ENCODE measurements around the gene KIR3DL3. TPM values are rescaled to one million over a fixed set of nuclear protein-coding genes. Genes with fewer than 3 reads are reported as not detected.
"Not testable (repeated sequence)": the region's sequence is repeated elsewhere in the genome, so short reads cannot be mapped to it uniquely, and the experiment has no call there.

KIR3DL3 gene
- total RNA-seq, 2 experiments from 2014 or later: not detected

GRCh38 chr19:54739587-54740497 is 15.6 kb downstream of the KIR3DL3 start:
- Mint-ChIP-seq H3K4me1 (ENCODE audit: low read depth) (no peaks in the 10 kb centered on the region), H3K27me3 (peaks cover 2% of the 10 kb centered on the region), H3K27ac (no peak overlapping the region), H3K9me3 (no peaks in the 10 kb centered on the region), H3K4me3 (no peak overlapping the region), H3K36me3 (no peaks in the 10 kb centered on the region)
- POLR2A ChIA-PET: no interaction called here
- CTCF ChIA-PET: no interaction called here
- no peak for DNase-seq
- intact Hi-C loops (cut with micrococcal nuclease): no loop called here

GRCh38 chr19:54741950-54742349 is 17.7 kb downstream of the KIR3DL3 start:
- POLR2A ChIA-PET; DNase-seq; H3K4me1 Mint-ChIP-seq (ENCODE audit: low read depth); H3K27ac Mint-ChIP-seq; H3K36me3 Mint-ChIP-seq; H3K27me3 Mint-ChIP-seq; H3K4me3 Mint-ChIP-seq; intact Hi-C loops (cut with micrococcal nuclease); CTCF ChIA-PET; H3K9me3 Mint-ChIP-seq: not testable (repeated sequence)

GRCh38 chr19:54744080-54744479 is 19.8 kb downstream of the KIR3DL3 start:
- DNase-seq; H3K27me3 Mint-ChIP-seq; H3K27ac Mint-ChIP-seq; CTCF ChIA-PET; intact Hi-C loops (cut with micrococcal nuclease); H3K9me3 Mint-ChIP-seq; POLR2A ChIA-PET; H3K4me3 Mint-ChIP-seq; H3K36me3 Mint-ChIP-seq; H3K4me1 Mint-ChIP-seq (ENCODE audit: low read depth): not testable (repeated sequence)

GRCh38 chr19:54747614-54748322 is 23.5 kb downstream of the KIR3DL3 start:
- CTCF ChIA-PET; intact Hi-C loops (cut with micrococcal nuclease); H3K27me3 Mint-ChIP-seq; H3K4me1 Mint-ChIP-seq (ENCODE audit: low read depth); H3K4me3 Mint-ChIP-seq; DNase-seq; H3K36me3 Mint-ChIP-seq; POLR2A ChIA-PET; H3K9me3 Mint-ChIP-seq; H3K27ac Mint-ChIP-seq: not testable (repeated sequence)

GRCh38 chr19:54750276-54750675 is 26.0 kb downstream of the KIR3DL3 start:
- H3K27ac Mint-ChIP-seq; H3K36me3 Mint-ChIP-seq; H3K27me3 Mint-ChIP-seq; POLR2A ChIA-PET; H3K4me1 Mint-ChIP-seq (ENCODE audit: low read depth); DNase-seq; intact Hi-C loops (cut with micrococcal nuclease); H3K4me3 Mint-ChIP-seq; H3K9me3 Mint-ChIP-seq; CTCF ChIA-PET: not testable (repeated sequence)

- H3K4me3 Mint-ChIP-seq; H3K9me3 Mint-ChIP-seq; H3K27ac Mint-ChIP-seq; H3K27me3 Mint-ChIP-seq; DNase-seq; intact Hi-C loops (cut with micrococcal nuclease); H3K4me1 Mint-ChIP-seq (ENCODE audit: low read depth); POLR2A ChIA-PET; H3K36me3 Mint-ChIP-seq: not testable (repeated sequence)
- CTCF ChIA-PET: interaction anchor here (0.6 kb wide), 1 partner anchor 198 kb away, joined by 3 read pairs; no protein-coding TSS in a partner anchor
Observed at GRCh38 chr19:54756204-54757110, 32.2 kb downstream of the KIR3DL3 start.

GRCh38 chr19:54758577-54758976 is 34.3 kb downstream of the KIR3DL3 start:
- H3K27ac Mint-ChIP-seq; H3K4me3 Mint-ChIP-seq; intact Hi-C loops (cut with micrococcal nuclease); POLR2A ChIA-PET; DNase-seq; H3K27me3 Mint-ChIP-seq; CTCF ChIA-PET; H3K36me3 Mint-ChIP-seq; H3K4me1 Mint-ChIP-seq (ENCODE audit: low read depth); H3K9me3 Mint-ChIP-seq: not testable (repeated sequence)

- H3K36me3 Mint-ChIP-seq; H3K27me3 Mint-ChIP-seq; H3K9me3 Mint-ChIP-seq; CTCF ChIA-PET; H3K4me3 Mint-ChIP-seq; H3K27ac Mint-ChIP-seq; POLR2A ChIA-PET; intact Hi-C loops (cut with micrococcal nuclease); H3K4me1 Mint-ChIP-seq (ENCODE audit: low read depth); DNase-seq: not testable (repeated sequence)
Observed at GRCh38 chr19:54764219-54764618, 40.0 kb downstream of the KIR3DL3 start.

- DNase-seq; H3K27me3 Mint-ChIP-seq; intact Hi-C loops (cut with micrococcal nuclease); H3K4me1 Mint-ChIP-seq (ENCODE audit: low read depth); CTCF ChIA-PET; H3K36me3 Mint-ChIP-seq; H3K27ac Mint-ChIP-seq; H3K9me3 Mint-ChIP-seq; POLR2A ChIA-PET; H3K4me3 Mint-ChIP-seq: not testable (repeated sequence)
Observed at GRCh38 chr19:54766464-54766863, 42.2 kb downstream of the KIR3DL3 start.

- DNase-seq; H3K9me3 Mint-ChIP-seq; POLR2A ChIA-PET; H3K27ac Mint-ChIP-seq; intact Hi-C loops (cut with micrococcal nuclease); CTCF ChIA-PET; H3K36me3 Mint-ChIP-seq; H3K27me3 Mint-ChIP-seq; H3K4me3 Mint-ChIP-seq; H3K4me1 Mint-ChIP-seq (ENCODE audit: low read depth): not testable (repeated sequence)
Observed at GRCh38 chr19:54769646-54770045, 45.4 kb downstream of the KIR3DL3 start, which contains the start of gene KIR2DL1. TSS of gene KIR2DL1 (plus strand) at chr19:54769793. CDS start at chr19:54769851, 58 bp downstream.

GRCh38 chr19:54770511-54770910 is 46.3 kb downstream of the KIR3DL3 start:
- H3K4me1 Mint-ChIP-seq (ENCODE audit: low read depth); H3K27ac Mint-ChIP-seq; H3K36me3 Mint-ChIP-seq; CTCF ChIA-PET; POLR2A ChIA-PET; H3K9me3 Mint-ChIP-seq; intact Hi-C loops (cut with micrococcal nuclease); H3K4me3 Mint-ChIP-seq; H3K27me3 Mint-ChIP-seq; DNase-seq: not testable (repeated sequence)
